B cell (primary cell): ENCODE measurements around the gene MAGI2. TPM values are rescaled to one million over a fixed set of nuclear protein-coding genes. Genes with fewer than 3 reads are reported as not detected.

Experiments
- ATAC-seq: fragments of 200-7000 bp; cut with Tn5 transposase; one replicate; pipeline ENCODE4 v1.10.0; 2021; ENCODE audit warnings: low read depth, mild to moderate bottlenecking, moderate number of reproducible peaks, moderate library complexity
- CTCF ChIA-PET: fragments of 350-600 bp; sonication (Branson Sonifier 250); formaldehyde crosslinking; loops from one replicate; lab custom pipeline; 2021; ENCODE audit warnings: antibody characterized with exemption, inconsistent platforms; lab: Charles Lee
- POLR2A ChIA-PET: fragments of 350-600 bp; sonication (Branson Sonifier 250); formaldehyde crosslinking; loops from one replicate; lab custom pipeline; 2021; ENCODE audit warnings: antibody characterized with exemption; lab: Charles Lee
- DNase-seq: peaks from one replicate; pipeline ENCODE4 v3.0.0; 2013
- H2AFZ ChIP-seq: 2 replicates; pipeline ENCODE4 v1.6.1; 2012; ENCODE audit warnings: mild to moderate bottlenecking, low read depth, low read length; ENCODE audit not compliant: insufficient read depth, poor library complexity, severe bottlenecking
- H3K27ac ChIP-seq, 2 donors: 1 replicate in 1 of 2; 2 replicates in 1 of 2; pipeline ENCODE4 v1.5.1; 2012 to 2013; ENCODE audit warnings: low read length in 2 of 2, mild to moderate bottlenecking in 2 of 2, moderate library complexity in 1 of 2
- H3K27me3 ChIP-seq, 4 experiments: fragments of 200-600 bp in 1 of 4; sonication (generic) in 1 of 4; replicated peaks in 1 of 4; 1 replicate in 2 of 4; 2 replicates in 2 of 4; pipeline versions ENCODE4 v1.6.1 to v1.7.0; 2013 to 2016; ENCODE audit warnings: low read length in 3 of 4, mild to moderate bottlenecking in 2 of 4, mixed read lengths in 1 of 4, moderate library complexity in 1 of 4; ENCODE audit not compliant: insufficient read depth in 4 of 4, control insufficient read depth in 3 of 4; ENCODE audit errors: control extremely low read depth in 1 of 4
- H3K36me3 ChIP-seq, 2 experiments: replicated peaks in 1 of 2; 1 replicate in 1 of 2; 2 replicates in 1 of 2; pipeline versions ENCODE4 v1.6.1 to v1.7.1; 2013; ENCODE audit warnings: low read length in 1 of 2; ENCODE audit not compliant: insufficient read depth in 2 of 2, control insufficient read depth in 1 of 2; ENCODE audit errors: control extremely low read depth in 1 of 2, extremely low read depth in 1 of 2
- H3K4me1 ChIP-seq, 2 donors: fragments of 200-600 bp in 1 of 2; sonication (generic) in 1 of 2; 1 replicate in 1 of 2; 2 replicates in 1 of 2; pipeline versions ENCODE4 v1.5.1 to v1.6.1; 2013 to 2017; ENCODE audit warnings: low read length in 2 of 2; ENCODE audit not compliant: control insufficient read depth in 2 of 2, insufficient read depth in 2 of 2
- H3K4me2 ChIP-seq: replicated peaks from 2 replicates; pipeline ENCODE3; 2012; ENCODE audit warnings: mild to moderate bottlenecking, low read depth, low read length; ENCODE audit not compliant: poor library complexity, severe bottlenecking
- H3K4me3 ChIP-seq, 5 experiments: fragments of 200-600 bp in 1 of 5; sonication (generic) in 1 of 5; 1 replicate in 3 of 5; 2 replicates in 2 of 5; pipeline versions ENCODE4 v1.5.1 to v1.7.0; 2011 to 2016; ENCODE audit warnings: low read length in 4 of 5, mild to moderate bottlenecking in 4 of 5, low read depth in 2 of 5, control low read depth in 1 of 5, moderate library complexity in 1 of 5; ENCODE audit not compliant: insufficient read depth in 1 of 5; ENCODE audit errors: control extremely low read depth in 1 of 5, extremely low read depth in 1 of 5
- H3K79me2 ChIP-seq: fragments of 200-600 bp; sonication (generic); one replicate; pipeline ENCODE4 v1.6.0; 2016; ENCODE audit warnings: low read length; ENCODE audit not compliant: control insufficient read depth, insufficient read depth
- H3K9ac ChIP-seq: fragments of 200-600 bp; sonication (generic); 2 replicates; pipeline ENCODE4 v1.6.1; 2017; ENCODE audit warnings: mild to moderate bottlenecking, low read length, moderate library complexity
- H3K9me3 ChIP-seq, 3 donors: one replicate each; pipeline versions ENCODE4 v1.6.1 to v1.7.1; 2013; ENCODE audit warnings: low read length in 2 of 3; ENCODE audit not compliant: control insufficient read depth in 2 of 3, insufficient read depth in 1 of 3; ENCODE audit errors: control extremely low read depth in 1 of 3
- H4K20me1 ChIP-seq: 2 replicates; pipeline ENCODE4 v1.6.0; 2012; ENCODE audit warnings: mild to moderate bottlenecking, low read length; ENCODE audit not compliant: insufficient read depth, control insufficient read depth, poor library complexity, severe bottlenecking
- H3K27ac Mint-ChIP-seq: one replicate; pipeline ENCODE4 v1.8.0; 2021; ENCODE audit warnings: mixed read lengths
- H3K27me3 Mint-ChIP-seq: one replicate; pipeline ENCODE4 v1.8.0; 2021; ENCODE audit warnings: mixed read lengths
- H3K4me1 Mint-ChIP-seq: one replicate; pipeline ENCODE4 v1.8.0; 2021; ENCODE audit warnings: mixed read lengths
- H3K4me3 Mint-ChIP-seq: one replicate; pipeline ENCODE4 v1.8.0; 2021; ENCODE audit warnings: mixed read lengths
- H3K9me3 Mint-ChIP-seq: one replicate; pipeline ENCODE4 v1.8.0; 2022; ENCODE audit warnings: mixed read lengths; ENCODE audit not compliant: insufficient read depth
- EZH2 ChIP-seq: IDR thresholded peaks from 2 replicates; pipeline ENCODE4 v1.6.1; 2012; ENCODE audit warnings: borderline replicate concordance, low read depth, mild to moderate bottlenecking, moderate library complexity, low read length; ENCODE audit not compliant: insufficient read depth, poor library complexity, severe bottlenecking
- WGBS: methylation state at CpG from one replicate; pipeline ENCODE4 v1.1.5; 2013; ENCODE audit warnings: missing lambda C conversion rate; ENCODE audit not compliant: insufficient coverage; 5-methylcytosine and 5-hydroxymethylcytosine counted together
- intact Hi-C: fragments of 100-400 bp; cut with micrococcal nuclease; formaldehyde crosslinking; loops from one replicate; pipeline ENCODE4 v1.10.0; 2022
- polyA plus RNA-seq: library from polyadenylated mRNA; depleted of rRNA; stranded (reverse); fragments of >200 nt; gene quantifications from 2 replicates; pipeline ENCODE4 v1.2.3, GENCODE V29; 2012
- total RNA-seq, 2 donors: library from RNA; stranded (reverse); fragments of 120-200 nt in 1 of 2; gene quantifications; 1 replicate in 1 of 2; 2 replicates in 1 of 2; pipeline versions ENCODE4 v1.2.3 to v1.2.4, GENCODE V29; 2013 to 2022
- TF ChIP-seq, protein P1 (sequence below): fragments of 200-600 bp; IDR thresholded peaks from one replicate; pipeline ENCODE4 v1.8.0; 2022; ENCODE audit warnings: antibody characterized with exemption, mild to moderate bottlenecking

Gene MAGI2
- total and polyA plus RNA-seq, 2 donors (not counting 1 experiment from before 2014, with no cell fraction given) = 0.16 to 0.64 TPM

DNA sequence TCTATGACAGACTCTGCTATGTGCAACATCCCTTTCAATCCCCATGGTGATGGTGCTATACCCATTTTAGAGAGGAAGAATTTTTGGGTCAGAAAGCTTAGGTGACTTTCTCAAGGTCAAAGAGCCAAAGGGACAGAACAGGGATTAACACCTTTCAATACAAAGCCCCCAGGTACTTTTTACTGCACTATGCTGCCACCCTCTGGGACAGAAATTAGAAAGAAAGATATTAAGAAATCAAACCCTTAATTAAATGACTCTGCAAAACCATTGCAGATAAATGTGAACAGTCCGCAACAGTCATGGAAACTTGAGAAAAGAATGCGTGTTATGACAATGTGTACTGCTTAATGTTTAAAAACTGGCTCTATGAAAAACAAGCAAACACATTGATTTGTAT lies 673.7 kb downstream of the MAGI2 start:
- POLR2A ChIA-PET = no interaction called here
- Mint-ChIP-seq H3K27me3 (no peaks in the 10 kb centered on the region), H3K4me3 (no peak overlapping the region)

DNA sequence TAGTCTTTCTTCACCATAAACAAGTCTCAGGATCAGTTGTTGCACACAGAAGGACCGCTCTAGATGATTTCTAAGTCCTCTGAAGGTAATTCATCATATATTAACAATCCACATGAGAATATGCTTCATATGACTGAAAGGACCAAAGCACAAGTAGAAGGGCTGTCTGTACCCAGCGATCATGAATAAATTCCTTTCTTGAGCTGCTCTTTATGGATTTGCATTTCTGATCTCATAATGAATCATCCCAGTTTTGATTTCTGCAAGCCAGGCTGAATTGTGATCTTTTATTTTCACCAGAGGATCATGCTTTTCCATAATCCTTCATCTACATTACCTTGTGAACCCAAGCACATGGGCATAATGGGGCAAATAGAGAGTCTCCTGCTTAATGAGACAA lies 675.6 kb downstream of the MAGI2 start:
- intact Hi-C loops = no loop called here
- Histone ChIP-seq H3K4me1 (no peaks in the 10 kb centered on the region), H3K27me3 (no peaks in the 10 kb centered on the region), H4K20me1 (no peaks in the 10 kb centered on the region), H3K4me3 (no peak overlapping the region), H3K9me3 (no peaks in the 10 kb centered on the region), H3K27ac (no peak overlapping the region), H3K4me2 (no peak overlapping the region), H2AFZ (no peak overlapping the region), H3K36me3 (no peaks in the 10 kb centered on the region), H3K79me2 (no peaks in the 10 kb centered on the region), H3K9ac (no peak overlapping the region)
- Mint-ChIP-seq H3K9me3 (no peaks in the 10 kb centered on the region), H3K4me3 (no peak overlapping the region), H3K27ac (no peak overlapping the region), H3K4me1 (no peaks in the 10 kb centered on the region), H3K27me3 (no peaks in the 10 kb centered on the region)
- CTCF ChIA-PET = no interaction called here
- ATAC-seq (no peak), DNase-seq (no peak)
- 56% methylated on average over 1 of the region's 2 CpGs for WGBS
- POLR2A ChIA-PET = no interaction called here
- TF ChIP-seq EZH2 = no peak
- TF ChIP-seq, protein P1, sequence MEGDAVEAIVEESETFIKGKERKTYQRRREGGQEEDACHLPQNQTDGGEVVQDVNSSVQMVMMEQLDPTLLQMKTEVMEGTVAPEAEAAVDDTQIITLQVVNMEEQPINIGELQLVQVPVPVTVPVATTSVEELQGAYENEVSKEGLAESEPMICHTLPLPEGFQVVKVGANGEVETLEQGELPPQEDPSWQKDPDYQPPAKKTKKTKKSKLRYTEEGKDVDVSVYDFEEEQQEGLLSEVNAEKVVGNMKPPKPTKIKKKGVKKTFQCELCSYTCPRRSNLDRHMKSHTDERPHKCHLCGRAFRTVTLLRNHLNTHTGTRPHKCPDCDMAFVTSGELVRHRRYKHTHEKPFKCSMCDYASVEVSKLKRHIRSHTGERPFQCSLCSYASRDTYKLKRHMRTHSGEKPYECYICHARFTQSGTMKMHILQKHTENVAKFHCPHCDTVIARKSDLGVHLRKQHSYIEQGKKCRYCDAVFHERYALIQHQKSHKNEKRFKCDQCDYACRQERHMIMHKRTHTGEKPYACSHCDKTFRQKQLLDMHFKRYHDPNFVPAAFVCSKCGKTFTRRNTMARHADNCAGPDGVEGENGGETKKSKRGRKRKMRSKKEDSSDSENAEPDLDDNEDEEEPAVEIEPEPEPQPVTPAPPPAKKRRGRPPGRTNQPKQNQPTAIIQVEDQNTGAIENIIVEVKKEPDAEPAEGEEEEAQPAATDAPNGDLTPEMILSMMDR = no peak

More for the DNA sequence above, 673.7 kb downstream of the MAGI2 start:
- CTCF ChIA-PET = no interaction called here
- H3K27ac ChIP-seq = no peak overlapping the region
- TF ChIP-seq, protein P1 = no peak
- TF ChIP-seq EZH2 = no peak
- no peak overlapping the region for H3K9ac ChIP-seq
- no peak overlapping the region for H3K4me3 ChIP-seq
- H3K9me3 ChIP-seq = no peaks in the 10 kb centered on the region
- no CpG with 5 or more reads among the region's 2 CpGs for WGBS
- no peak for DNase-seq
- no peak overlapping the region for H3K4me2 ChIP-seq
- H2AFZ ChIP-seq = no peak overlapping the region
- no peaks in the 10 kb centered on the region for H3K4me1 ChIP-seq
- no peaks in the 10 kb centered on the region for H4K20me1 ChIP-seq
- Mint-ChIP-seq H3K9me3 (no peaks in the 10 kb centered on the region), H3K4me1 (no peaks in the 10 kb centered on the region), H3K27ac (no peak overlapping the region)
- no peak for ATAC-seq
- no peaks in the 10 kb centered on the region for H3K79me2 ChIP-seq
- no peaks in the 10 kb centered on the region for H3K27me3 ChIP-seq
- intact Hi-C loops = no loop called here
- H3K36me3 ChIP-seq = no peaks in the 10 kb centered on the region
